NT2/D1 (cell line): ENCODE results near the gene AIF1L.

Experiments used
- SUZ12 ChIP-seq: IDR thresholded peaks from 2 replicates; pipeline ENCODE4 v1.6.1; 2011; ENCODE audit not compliant: insufficient read length, insufficient read depth; ENCODE audit errors: extremely low read depth
- YY1 ChIP-seq: IDR thresholded peaks from 2 replicates; pipeline ENCODE4 v1.6.1; 2011; ENCODE audit not compliant: insufficient read length, insufficient read depth
- ZNF274 ChIP-seq: IDR thresholded peaks from 2 replicates; pipeline ENCODE4 v1.6.1; 2011; ENCODE audit warnings: mild to moderate bottlenecking, low read depth, low read length

DNA sequence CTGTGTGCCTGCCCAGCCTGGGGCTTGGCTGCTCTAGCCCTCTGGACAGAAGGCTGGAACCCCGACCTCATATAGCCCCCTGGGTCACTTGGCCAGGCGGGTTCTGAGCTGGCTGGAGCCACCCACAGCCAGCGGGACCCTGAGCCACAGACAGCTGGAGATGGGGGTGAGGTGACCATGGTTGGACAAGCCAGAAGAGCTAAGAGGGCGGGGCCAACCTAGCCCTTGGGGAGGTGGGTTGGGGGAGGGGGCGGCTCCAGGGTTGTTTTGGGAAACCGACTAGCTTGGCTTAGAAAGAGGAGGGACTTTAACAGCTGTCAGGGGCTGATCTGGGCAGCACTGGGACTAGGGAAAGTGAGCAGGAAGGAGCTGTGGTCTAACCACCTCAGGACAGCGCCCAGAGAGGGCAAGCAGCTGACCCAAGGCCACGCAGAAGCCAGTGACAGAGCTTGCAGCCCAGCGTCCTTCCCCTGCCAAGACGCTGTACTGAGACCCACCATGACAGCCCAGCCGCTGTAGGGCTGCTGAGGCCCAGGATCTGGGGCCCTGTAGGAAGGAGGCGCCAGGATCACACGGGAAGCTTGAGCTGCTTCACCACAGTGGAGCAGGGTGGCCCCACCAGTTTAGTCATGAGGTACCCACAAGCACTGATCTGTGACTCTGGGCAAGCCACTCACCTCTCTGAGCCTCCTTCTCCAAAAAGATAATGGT lies 2.2 kb downstream of the AIF1L start:
- no peak for TF ChIP-seq ZNF274
- no peak for TF ChIP-seq SUZ12
- TF ChIP-seq YY1, result no peak
